ENCODE measurements around the gene SLC15A1. TPM values are rescaled to one million over a fixed set of nuclear protein-coding genes. Genes with fewer than 3 reads are reported as not detected.

The SLC15A1 gene
- total RNA-seq, 2 experiments from 2014 or later: not detected

DNA sequence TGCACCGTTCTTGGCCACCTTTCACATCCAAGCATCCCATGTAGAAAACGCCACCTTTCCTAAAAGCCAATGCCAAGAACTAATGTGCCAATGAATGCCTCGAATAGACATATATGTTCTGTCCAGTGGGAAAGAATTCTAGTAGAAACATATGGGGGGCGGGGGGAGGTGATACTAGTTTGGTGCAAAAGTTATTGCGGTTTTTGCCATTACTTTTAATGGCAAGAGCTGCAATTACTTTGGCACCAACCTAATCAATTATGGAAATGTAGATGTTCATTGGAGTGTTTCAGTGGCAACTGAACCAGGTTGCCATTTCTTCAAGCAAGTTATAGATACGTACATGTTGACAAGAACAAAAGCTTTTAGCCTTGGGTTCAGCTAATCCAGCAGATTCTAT lies 34.6 kb downstream of the SLC15A1 start:
- Mint-ChIP-seq H3K9me3 (no peaks in the 10 kb centered on the region), H3K27me3 (no peaks in the 10 kb centered on the region), H3K27ac (no peak overlapping the region), H3K36me3 (ENCODE audit: low read depth) (no peaks in the 10 kb centered on the region), H3K4me3 (no peak overlapping the region), H3K4me1 (ENCODE audit: low read depth) (no peaks in the 10 kb centered on the region)
- Histone ChIP-seq H3K9me3 (ENCODE audit: control insufficient read depth in 1 of 2, insufficient read depth in 1 of 2, low read length in 2 of 2) (no peaks in the 10 kb centered on the region), H3K27me3 (ENCODE audit: control insufficient read depth in 1 of 2, insufficient read depth in 2 of 2, low read length in 2 of 2) (no peaks in the 10 kb centered on the region), H3K36me3 (ENCODE audit: insufficient read depth, low read length) (no peaks in the 10 kb centered on the region), H3K27ac (ENCODE audit: low read depth in 1 of 2, low read length in 2 of 2) (no peak overlapping the region), H3K4me1 (ENCODE audit: insufficient read depth, low read length) (no peaks in the 10 kb centered on the region), H3K4me3 (ENCODE audit: low read length) (no peak overlapping the region)
- ATAC-seq (ENCODE audit: poor library complexity): no peak
- TF ChIP-seq, protein P1, sequence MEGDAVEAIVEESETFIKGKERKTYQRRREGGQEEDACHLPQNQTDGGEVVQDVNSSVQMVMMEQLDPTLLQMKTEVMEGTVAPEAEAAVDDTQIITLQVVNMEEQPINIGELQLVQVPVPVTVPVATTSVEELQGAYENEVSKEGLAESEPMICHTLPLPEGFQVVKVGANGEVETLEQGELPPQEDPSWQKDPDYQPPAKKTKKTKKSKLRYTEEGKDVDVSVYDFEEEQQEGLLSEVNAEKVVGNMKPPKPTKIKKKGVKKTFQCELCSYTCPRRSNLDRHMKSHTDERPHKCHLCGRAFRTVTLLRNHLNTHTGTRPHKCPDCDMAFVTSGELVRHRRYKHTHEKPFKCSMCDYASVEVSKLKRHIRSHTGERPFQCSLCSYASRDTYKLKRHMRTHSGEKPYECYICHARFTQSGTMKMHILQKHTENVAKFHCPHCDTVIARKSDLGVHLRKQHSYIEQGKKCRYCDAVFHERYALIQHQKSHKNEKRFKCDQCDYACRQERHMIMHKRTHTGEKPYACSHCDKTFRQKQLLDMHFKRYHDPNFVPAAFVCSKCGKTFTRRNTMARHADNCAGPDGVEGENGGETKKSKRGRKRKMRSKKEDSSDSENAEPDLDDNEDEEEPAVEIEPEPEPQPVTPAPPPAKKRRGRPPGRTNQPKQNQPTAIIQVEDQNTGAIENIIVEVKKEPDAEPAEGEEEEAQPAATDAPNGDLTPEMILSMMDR (IDR thresholded peaks at IDR 0.05): no peak
- intact Hi-C loops (cut with DNase I, micrococcal nuclease): no loop called here
- DNase-seq: no peak
- POLR2A ChIA-PET: no interaction called here
- CTCF ChIA-PET: no interaction called here

DNA sequence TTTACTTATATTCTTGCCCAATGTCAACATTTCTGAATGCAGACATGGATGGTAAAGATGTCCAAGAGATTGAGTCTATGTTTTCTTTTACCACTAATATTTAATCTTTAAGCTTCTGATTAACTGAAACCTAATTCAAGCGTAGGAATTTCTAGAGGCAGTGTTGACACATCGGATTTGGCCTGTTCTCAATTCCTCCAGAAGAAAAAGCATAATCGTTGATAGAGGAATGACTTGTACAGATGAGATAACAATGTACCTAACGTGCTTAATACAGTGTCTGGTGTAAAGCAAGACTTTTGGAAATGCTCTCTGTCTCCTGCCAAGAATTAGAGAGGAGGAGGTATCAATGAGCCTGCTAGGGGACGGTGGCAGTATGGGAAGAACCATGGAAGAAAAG lies 35.2 kb downstream of the SLC15A1 start:
- H3K36me3 ChIP-seq (ENCODE audit: insufficient read depth, low read length): no peaks in the 10 kb centered on the region
- TF ChIP-seq, protein P1 (IDR thresholded peaks at IDR 0.05): no peak
- POLR2A ChIA-PET: no interaction called here

DNA sequence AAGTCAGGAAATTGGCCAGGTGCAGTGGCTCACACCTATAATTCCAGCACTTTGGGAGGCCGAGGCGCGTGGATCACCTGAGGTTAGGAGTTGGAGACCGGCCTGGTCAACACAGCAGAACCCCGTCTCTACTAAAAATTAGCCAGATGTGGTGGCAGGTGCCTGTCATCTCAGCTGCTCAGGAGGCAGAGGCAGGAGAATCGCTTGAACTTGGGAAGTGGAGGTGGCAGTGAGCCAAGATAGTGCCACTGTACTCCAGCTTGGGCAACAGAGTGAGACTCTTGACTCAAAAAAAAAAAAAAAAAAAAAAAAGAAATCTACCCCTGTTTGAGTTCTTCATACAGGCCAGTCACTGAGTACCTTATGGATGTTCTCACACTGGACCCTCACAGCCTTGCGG lies 42.0 kb downstream of the SLC15A1 start:
- CTCF ChIA-PET: interaction anchor here (0.7 to 1.8 kb wide), 2 partner anchors 10 to 370 kb away, joined by 3 to 4 read pairs; no protein-coding TSS in a partner anchor
- ATAC-seq (ENCODE audit: poor library complexity) (no peak), DNase-seq (no peak)
- Histone ChIP-seq H3K9me3 (ENCODE audit: control insufficient read depth in 1 of 2, insufficient read depth in 1 of 2, low read length in 2 of 2) (no peaks in the 10 kb centered on the region), H3K27me3 (ENCODE audit: control insufficient read depth in 1 of 2, insufficient read depth in 2 of 2, low read length in 2 of 2) (peaks cover 0 to 2% of the 10 kb centered on the region in 2 experiments), H3K4me1 (ENCODE audit: insufficient read depth, low read length) (no peaks in the 10 kb centered on the region), H3K36me3 (ENCODE audit: insufficient read depth, low read length) (no peaks in the 10 kb centered on the region), H3K4me3 (ENCODE audit: low read length) (no peak overlapping the region), H3K27ac (ENCODE audit: low read depth in 1 of 2, low read length in 2 of 2) (no peak overlapping the region)
- POLR2A ChIA-PET: no interaction called here
- no peaks in the 10 kb centered on the region for H3K36me3 Mint-ChIP-seq (ENCODE audit: low read depth)
- no peak overlapping the region for H3K4me3 Mint-ChIP-seq
- intact Hi-C loops (cut with DNase I, micrococcal nuclease): no loop called here
- peaks cover 23% of the 10 kb centered on the region for H3K27me3 Mint-ChIP-seq
- H3K4me1 Mint-ChIP-seq (ENCODE audit: low read depth): no peaks in the 10 kb centered on the region
- H3K27ac Mint-ChIP-seq: no peak overlapping the region
- TF ChIP-seq, protein P1 (IDR thresholded peaks at IDR 0.05): no peak
- H3K9me3 Mint-ChIP-seq: no peaks in the 10 kb centered on the region

More for the DNA sequence above, 35.2 kb downstream of the SLC15A1 start:
- Mint-ChIP-seq H3K36me3 (ENCODE audit: low read depth) (no peaks in the 10 kb centered on the region), H3K27me3 (no peaks in the 10 kb centered on the region), H3K27ac (no peak overlapping the region), H3K4me3 (no peak overlapping the region), H3K4me1 (ENCODE audit: low read depth) (no peaks in the 10 kb centered on the region), H3K9me3 (no peaks in the 10 kb centered on the region)
- DNase-seq (no peak), ATAC-seq (ENCODE audit: poor library complexity) (no peak)
- intact Hi-C loops (cut with DNase I, micrococcal nuclease): no loop called here
- CTCF ChIA-PET: no interaction called here
- Histone ChIP-seq H3K9me3 (ENCODE audit: control insufficient read depth in 1 of 2, insufficient read depth in 1 of 2, low read length in 2 of 2) (no peaks in the 10 kb centered on the region), H3K27ac (ENCODE audit: low read depth in 1 of 2, low read length in 2 of 2) (no peak overlapping the region), H3K4me3 (ENCODE audit: low read length) (no peak overlapping the region), H3K4me1 (ENCODE audit: insufficient read depth, low read length) (no peaks in the 10 kb centered on the region), H3K27me3 (ENCODE audit: control insufficient read depth in 1 of 2, insufficient read depth in 2 of 2, low read length in 2 of 2) (no peaks in the 10 kb centered on the region)

Data from CD4-positive, alpha-beta T cell (primary cell).